HCT116 (cell line): Measurements from ENCODE around the gene ABCA8.
"Not testable (repeated sequence)": the region's sequence is repeated elsewhere in the genome, so short reads cannot be mapped to it uniquely, and the experiment has no call there.

Source experiments
- CBX3 ChIP-seq: IDR thresholded peaks from 2 replicates; pipeline ENCODE4 v1.6.1; 2012; ENCODE audit warnings: low read depth
- CEBPB ChIP-seq: IDR thresholded peaks from 2 replicates; pipeline ENCODE4 v1.6.1; 2012; ENCODE audit warnings: low read depth
- CTCF ChIP-seq, 3 experiments: fragments of 200-600 bp in 1 of 3; sonication (generic) in 1 of 3; IDR thresholded peaks in 2 of 3; conservative IDR thresholded peaks in 1 of 3; 2 replicates each; pipeline ENCODE4 v1.5.1; 2012 to 2017; ENCODE audit warnings: low read depth in 2 of 3, low read length in 2 of 3, antibody characterized with exemption in 1 of 3, borderline replicate concordance in 1 of 3, control low read depth in 1 of 3, mild to moderate bottlenecking in 1 of 3, mixed read lengths in 1 of 3, mixed run types in 1 of 3, moderate library complexity in 1 of 3; ENCODE audit not compliant: insufficient read depth in 1 of 3
- EGR1 ChIP-seq: IDR thresholded peaks from 2 replicates; pipeline ENCODE4 v1.6.1; 2012; ENCODE audit warnings: low read depth
- EZH2 ChIP-seq: fragments of 200-600 bp; sonication (generic); IDR thresholded peaks from 2 replicates; pipeline ENCODE4 v1.6.1; 2017; ENCODE audit warnings: antibody characterized with exemption, mixed run types
- EZH2phosphoT487 ChIP-seq: fragments of 200-600 bp; IDR thresholded peaks from 2 replicates; pipeline ENCODE4 v1.6.1; 2018; ENCODE audit warnings: antibody characterized with exemption, borderline replicate concordance
- MAX ChIP-seq: IDR thresholded peaks from 2 replicates; pipeline ENCODE4 v1.6.1; 2012
- POLR2A ChIP-seq: IDR thresholded peaks from 2 replicates; pipeline ENCODE4 v1.7.0; 2011; ENCODE audit warnings: borderline replicate concordance; ENCODE audit not compliant: insufficient read depth, insufficient read length; ENCODE audit errors: extremely low read depth
- POLR2AphosphoS5 ChIP-seq: IDR thresholded peaks from 2 replicates; pipeline ENCODE4 v1.6.1; 2011; ENCODE audit warnings: mild to moderate bottlenecking, low read depth, low read length, moderate library complexity
- REST ChIP-seq: IDR thresholded peaks from 2 replicates; pipeline ENCODE4 v1.6.1; 2012; ENCODE audit warnings: low read depth
- SIN3A ChIP-seq: IDR thresholded peaks from 2 replicates; pipeline ENCODE4 v1.6.1; 2012; ENCODE audit warnings: low read depth
- YY1 ChIP-seq: IDR thresholded peaks from 2 replicates; pipeline ENCODE4 v1.6.1; 2011; ENCODE audit warnings: low read length, low read depth, moderate library complexity, mild to moderate bottlenecking; ENCODE audit not compliant: insufficient replicate concordance; ENCODE audit errors: extremely low read depth
- ZBTB33 ChIP-seq: IDR thresholded peaks from 2 replicates; pipeline ENCODE4 v1.6.1; 2011; ENCODE audit warnings: mild to moderate bottlenecking, low read length, moderate library complexity; ENCODE audit not compliant: insufficient replicate concordance; ENCODE audit errors: extremely low read depth
- ZFX ChIP-seq: fragments of 450-650 bp; IDR thresholded peaks from 2 replicates; pipeline ENCODE4 v1.6.1; 2017

GRCh38 chr17:68943812-68944182 is 11.4 kb downstream of the ABCA8 start:
- TF ChIP-seq CTCF (IDR thresholded peaks at IDR 0.05 in 2 of 3, conservative IDR thresholded peaks at IDR 0.05 in 1 of 3; ENCODE audit: borderline replicate concordance in 1 of 3, insufficient read depth in 1 of 3, low read depth in 2 of 3, low read length in 2 of 3); EZH2phosphoT487; SIN3A; EGR1; MAX; ZBTB33; ZFX; CEBPB; CBX3; POLR2A; POLR2AphosphoS5; EZH2; YY1; REST: not testable (repeated sequence)
